SIG-M5 treated with dmso at 0.1 percent for 504 hours (cell line): Measurements from ENCODE around the gene SCNN1B.
A peak's percentile ranks its signal among the peaks of the same experiment; 100 is the strongest.
"Not testable (repeated sequence)": the region's sequence is repeated elsewhere in the genome, so short reads cannot be mapped to it uniquely, and the experiment has no call there.

Experiments
- DNase-seq: peaks from one replicate; lab custom pipeline; 2025; ENCODE audit not compliant: unreplicated experiment; lab: John Stamatoyannopoulos, UW

Gene SCNN1B

GRCh38 chr16:23302045-23302956 lies at the start of gene SCNN1B:
TSS of gene SCNN1B (plus strand) at chr16:23302302. CDS start at chr16:23348600, 46,298 bp downstream.
- no peak for DNase-seq

- DNase-seq: no peak
Observed at GRCh38 chr16:23252310-23252709, 49.8 kb upstream of the SCNN1B start.

GRCh38 chr16:23253650-23254049 lies 48.5 kb upstream of the SCNN1B start:
- DNase-seq: not testable (repeated sequence)

- DNase-seq: no peak
Observed at GRCh38 chr16:23254338-23254737, 47.8 kb upstream of the SCNN1B start.

GRCh38 chr16:23255000-23255399 lies 47.1 kb upstream of the SCNN1B start:
- no peak for DNase-seq

GRCh38 chr16:23256440-23256839 lies 45.7 kb upstream of the SCNN1B start:
- no peak for DNase-seq

- peak; percentile 26 for DNase-seq
Observed at GRCh38 chr16:23257682-23258081, 44.4 kb upstream of the SCNN1B start.

- DNase-seq: no peak
Observed at GRCh38 chr16:23258919-23259237, 43.2 kb upstream of the SCNN1B start.

GRCh38 chr16:23267647-23268046 lies 34.5 kb upstream of the SCNN1B start:
- no peak for DNase-seq

GRCh38 chr16:23268561-23268960 lies 33.5 kb upstream of the SCNN1B start:
- no peak for DNase-seq

GRCh38 chr16:23269248-23269953 lies 32.7 kb upstream of the SCNN1B start:
- DNase-seq: no peak

- DNase-seq: no peak
Observed at GRCh38 chr16:23270654-23271053, 31.4 kb upstream of the SCNN1B start.

GRCh38 chr16:23274968-23275367 lies 27.1 kb upstream of the SCNN1B start:
- no peak for DNase-seq

- no peak for DNase-seq
Observed at GRCh38 chr16:23276821-23277220, 25.3 kb upstream of the SCNN1B start.

- DNase-seq: no peak
Observed at GRCh38 chr16:23278031-23278430, 24.1 kb upstream of the SCNN1B start.

- no peak for DNase-seq
Observed at GRCh38 chr16:23279721-23280153, 22.4 kb upstream of the SCNN1B start.

- DNase-seq: no peak
Observed at GRCh38 chr16:23280483-23280967, 21.6 kb upstream of the SCNN1B start.

- no peak for DNase-seq
Observed at GRCh38 chr16:23282568-23282967, 19.5 kb upstream of the SCNN1B start.

GRCh38 chr16:23283571-23283970 lies 18.5 kb upstream of the SCNN1B start:
- DNase-seq: no peak

GRCh38 chr16:23284584-23284983 lies 17.5 kb upstream of the SCNN1B start:
- no peak for DNase-seq

- DNase-seq: no peak
Observed at GRCh38 chr16:23286131-23286532, 16.0 kb upstream of the SCNN1B start.

- no peak for DNase-seq
Observed at GRCh38 chr16:23288209-23288608, 13.9 kb upstream of the SCNN1B start.
